WTC11 (cell line): ENCODE results near the gene UGGT1.

Experiments
- FOXK1 ChIP-seq: sonication (generic); formaldehyde crosslinking; IDR thresholded peaks from 2 replicates; pipeline ENCODE4 v1.8.0; 2022; ENCODE audit warnings: mild to moderate bottlenecking, moderate library complexity, missing genetic modification reagents
- SP1 ChIP-seq: sonication (generic); formaldehyde crosslinking; conservative IDR thresholded peaks from 2 replicates; pipeline ENCODE4 v1.8.1; 2022; ENCODE audit warnings: missing genetic modification reagents
- TCF7 ChIP-seq: sonication (generic); formaldehyde crosslinking; IDR thresholded peaks from 2 replicates; pipeline ENCODE4 v1.8.0; 2022; ENCODE audit warnings: mild to moderate bottlenecking, low read depth, missing genetic modification reagents, moderate library complexity
- TF ChIP-seq, protein P1 (sequence below): sonication (generic); formaldehyde crosslinking; IDR thresholded peaks from 2 replicates; pipeline ENCODE4 v1.8.0; 2022; ENCODE audit warnings: mild to moderate bottlenecking, missing genetic modification reagents
- TF ChIP-seq, protein P2 (sequence below): fragments of 200-600 bp; IDR thresholded peaks from 2 replicates; pipeline ENCODE4 v1.8.0; 2022; ENCODE audit warnings: antibody characterized with exemption

DNA sequence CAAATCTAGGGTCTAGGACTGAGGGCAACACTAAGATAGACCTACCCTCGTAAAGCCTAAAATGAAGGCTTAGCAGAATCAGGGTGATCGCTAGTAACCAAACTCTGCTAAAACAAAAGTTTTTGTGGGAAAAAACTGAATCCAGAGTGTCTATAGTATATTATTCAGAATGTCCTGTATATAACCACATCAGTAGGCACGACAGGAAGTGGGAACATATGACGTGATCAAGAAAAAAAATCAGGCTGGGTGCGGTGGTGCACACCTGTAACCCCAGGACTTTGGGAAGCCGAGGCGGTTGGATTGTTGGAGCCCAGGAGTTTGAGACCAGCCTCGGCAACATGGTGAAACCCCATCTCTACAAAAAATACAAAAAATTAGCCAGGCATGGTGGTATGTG, 106.1 kb downstream of the UGGT1 start:
- TF ChIP-seq, protein P1, sequence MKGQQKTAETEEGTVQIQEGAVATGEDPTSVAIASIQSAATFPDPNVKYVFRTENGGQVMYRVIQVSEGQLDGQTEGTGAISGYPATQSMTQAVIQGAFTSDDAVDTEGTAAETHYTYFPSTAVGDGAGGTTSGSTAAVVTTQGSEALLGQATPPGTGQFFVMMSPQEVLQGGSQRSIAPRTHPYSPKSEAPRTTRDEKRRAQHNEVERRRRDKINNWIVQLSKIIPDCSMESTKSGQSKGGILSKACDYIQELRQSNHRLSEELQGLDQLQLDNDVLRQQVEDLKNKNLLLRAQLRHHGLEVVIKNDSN: no peak
- TF ChIP-seq SP1 (CRISPR knock-in tag) (no peak), TCF7 (CRISPR knock-in tag) (no peak), FOXK1 (CRISPR knock-in tag) (no peak)
- TF ChIP-seq, protein P2, sequence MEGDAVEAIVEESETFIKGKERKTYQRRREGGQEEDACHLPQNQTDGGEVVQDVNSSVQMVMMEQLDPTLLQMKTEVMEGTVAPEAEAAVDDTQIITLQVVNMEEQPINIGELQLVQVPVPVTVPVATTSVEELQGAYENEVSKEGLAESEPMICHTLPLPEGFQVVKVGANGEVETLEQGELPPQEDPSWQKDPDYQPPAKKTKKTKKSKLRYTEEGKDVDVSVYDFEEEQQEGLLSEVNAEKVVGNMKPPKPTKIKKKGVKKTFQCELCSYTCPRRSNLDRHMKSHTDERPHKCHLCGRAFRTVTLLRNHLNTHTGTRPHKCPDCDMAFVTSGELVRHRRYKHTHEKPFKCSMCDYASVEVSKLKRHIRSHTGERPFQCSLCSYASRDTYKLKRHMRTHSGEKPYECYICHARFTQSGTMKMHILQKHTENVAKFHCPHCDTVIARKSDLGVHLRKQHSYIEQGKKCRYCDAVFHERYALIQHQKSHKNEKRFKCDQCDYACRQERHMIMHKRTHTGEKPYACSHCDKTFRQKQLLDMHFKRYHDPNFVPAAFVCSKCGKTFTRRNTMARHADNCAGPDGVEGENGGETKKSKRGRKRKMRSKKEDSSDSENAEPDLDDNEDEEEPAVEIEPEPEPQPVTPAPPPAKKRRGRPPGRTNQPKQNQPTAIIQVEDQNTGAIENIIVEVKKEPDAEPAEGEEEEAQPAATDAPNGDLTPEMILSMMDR: no peak
